Endothelial cell (in vitro differentiated cells): ENCODE data around the gene COG7. TPM values are rescaled to one million over a fixed set of nuclear protein-coding genes. Genes with fewer than 3 reads are reported as not detected.

Experiments used
- DNase-seq: peaks from one replicate; pipeline ENCODE4 v3.0.0; 2021; ENCODE audit warnings: low spot score
- H3K27ac Mint-ChIP-seq: one replicate; pipeline ENCODE4 v1.8.0; 2021; ENCODE audit warnings: mixed read lengths, inconsistent platforms; ENCODE audit not compliant: unreplicated experiment
- H3K27me3 Mint-ChIP-seq: one replicate; pipeline ENCODE4 v1.8.0; 2021; ENCODE audit warnings: mild to moderate bottlenecking, moderate library complexity, mixed read lengths, inconsistent platforms; ENCODE audit not compliant: unreplicated experiment
- H3K36me3 Mint-ChIP-seq: one replicate; pipeline ENCODE4 v1.8.0; 2021; ENCODE audit warnings: mild to moderate bottlenecking, low read depth, mixed read lengths, inconsistent platforms; ENCODE audit not compliant: unreplicated experiment
- H3K4me1 Mint-ChIP-seq: one replicate; pipeline ENCODE4 v1.8.0; 2021; ENCODE audit warnings: mild to moderate bottlenecking, mixed read lengths, inconsistent platforms; ENCODE audit not compliant: unreplicated experiment
- H3K4me3 Mint-ChIP-seq: one replicate; pipeline ENCODE4 v1.8.0; 2021; ENCODE audit warnings: mild to moderate bottlenecking, mixed read lengths, inconsistent platforms; ENCODE audit not compliant: unreplicated experiment
- H3K9me3 Mint-ChIP-seq: one replicate; pipeline ENCODE4 v1.8.0; 2021; ENCODE audit warnings: mixed read lengths, inconsistent platforms; ENCODE audit not compliant: unreplicated experiment
- total RNA-seq: library from RNA; stranded (reverse); fragmentation: NEBNext Ultra II Directional; extraction: Animal tissue kit (Norgen Biotek cat#: 25700); gene quantifications from one replicate; pipeline ENCODE4 v1.2.1, GENCODE V29; 2021; ENCODE audit not compliant: unreplicated experiment
- TF ChIP-seq, protein P1 (sequence below): fragments of 200-600 bp; sonication (generic); IDR thresholded peaks from one replicate; pipeline ENCODE4 v1.5.0; 2021; ENCODE audit warnings: antibody characterized with exemption; ENCODE audit not compliant: unreplicated experiment

Gene COG7
- total RNA-seq, 1 donor from 2014 or later: 10.1 TPM

GRCh38 chr16:23374721-23375510, 78.1 kb downstream of the COG7 start:
- TF ChIP-seq, protein P1, sequence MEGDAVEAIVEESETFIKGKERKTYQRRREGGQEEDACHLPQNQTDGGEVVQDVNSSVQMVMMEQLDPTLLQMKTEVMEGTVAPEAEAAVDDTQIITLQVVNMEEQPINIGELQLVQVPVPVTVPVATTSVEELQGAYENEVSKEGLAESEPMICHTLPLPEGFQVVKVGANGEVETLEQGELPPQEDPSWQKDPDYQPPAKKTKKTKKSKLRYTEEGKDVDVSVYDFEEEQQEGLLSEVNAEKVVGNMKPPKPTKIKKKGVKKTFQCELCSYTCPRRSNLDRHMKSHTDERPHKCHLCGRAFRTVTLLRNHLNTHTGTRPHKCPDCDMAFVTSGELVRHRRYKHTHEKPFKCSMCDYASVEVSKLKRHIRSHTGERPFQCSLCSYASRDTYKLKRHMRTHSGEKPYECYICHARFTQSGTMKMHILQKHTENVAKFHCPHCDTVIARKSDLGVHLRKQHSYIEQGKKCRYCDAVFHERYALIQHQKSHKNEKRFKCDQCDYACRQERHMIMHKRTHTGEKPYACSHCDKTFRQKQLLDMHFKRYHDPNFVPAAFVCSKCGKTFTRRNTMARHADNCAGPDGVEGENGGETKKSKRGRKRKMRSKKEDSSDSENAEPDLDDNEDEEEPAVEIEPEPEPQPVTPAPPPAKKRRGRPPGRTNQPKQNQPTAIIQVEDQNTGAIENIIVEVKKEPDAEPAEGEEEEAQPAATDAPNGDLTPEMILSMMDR: no peak
- no peak overlapping the region for H3K27ac Mint-ChIP-seq
- peaks cover 5% of the 10 kb centered on the region for H3K36me3 Mint-ChIP-seq
- H3K27me3 Mint-ChIP-seq: peaks cover 11% of the 10 kb centered on the region
- H3K4me1 Mint-ChIP-seq: no peaks in the 10 kb centered on the region
- H3K4me3 Mint-ChIP-seq: no peak overlapping the region
- DNase-seq: no peak
- no peaks in the 10 kb centered on the region for H3K9me3 Mint-ChIP-seq

GRCh38 chr16:23373436-23374219, 79.4 kb downstream of the COG7 start:
- Mint-ChIP-seq H3K27ac (no peak overlapping the region), H3K4me1 (no peaks in the 10 kb centered on the region), H3K4me3 (no peak overlapping the region), H3K27me3 (peaks cover 3% of the 10 kb centered on the region), H3K36me3 (peaks cover 5% of the 10 kb centered on the region), H3K9me3 (no peaks in the 10 kb centered on the region)
- TF ChIP-seq, protein P1: no peak
- DNase-seq: no peak

DNA sequence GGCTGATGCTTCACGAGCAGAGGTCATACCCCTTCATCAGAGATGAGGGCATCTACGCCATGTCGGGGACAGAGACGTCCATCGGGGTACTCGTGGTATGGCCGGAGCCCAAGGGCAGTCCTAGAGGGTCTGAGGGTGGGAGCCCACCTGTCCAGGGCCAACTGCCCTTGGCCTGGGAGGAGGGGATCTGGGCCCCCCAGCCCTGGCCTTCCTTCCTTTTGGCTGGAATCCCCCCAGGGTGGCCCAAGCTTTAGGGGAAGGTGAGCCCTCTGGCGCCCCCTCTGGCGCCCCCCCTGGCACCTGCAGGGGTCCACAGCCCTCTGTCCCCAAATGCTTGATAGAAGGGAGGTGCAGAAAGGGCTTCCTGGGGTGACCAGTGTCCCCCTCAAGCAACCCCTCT, 81.6 kb downstream of the COG7 start:
- Mint-ChIP-seq H3K27ac (no peak overlapping the region), H3K36me3 (peaks cover 5% of the 10 kb centered on the region), H3K4me1 (no peaks in the 10 kb centered on the region), H3K4me3 (no peak overlapping the region), H3K27me3 (no peaks in the 10 kb centered on the region), H3K9me3 (no peaks in the 10 kb centered on the region)
- TF ChIP-seq, protein P1: no peak
- no peak for DNase-seq

GRCh38 chr16:23369416-23369815, 83.6 kb downstream of the COG7 start:
- peaks cover 8% of the 10 kb centered on the region for H3K4me1 Mint-ChIP-seq
- TF ChIP-seq, protein P1: no peak
- no peak for DNase-seq
- no peak overlapping the region for H3K27ac Mint-ChIP-seq
- H3K36me3 Mint-ChIP-seq: peaks cover 5% of the 10 kb centered on the region
- no peaks in the 10 kb centered on the region for H3K9me3 Mint-ChIP-seq
- H3K4me3 Mint-ChIP-seq: no peak overlapping the region
- H3K27me3 Mint-ChIP-seq: no peaks in the 10 kb centered on the region

DNA sequence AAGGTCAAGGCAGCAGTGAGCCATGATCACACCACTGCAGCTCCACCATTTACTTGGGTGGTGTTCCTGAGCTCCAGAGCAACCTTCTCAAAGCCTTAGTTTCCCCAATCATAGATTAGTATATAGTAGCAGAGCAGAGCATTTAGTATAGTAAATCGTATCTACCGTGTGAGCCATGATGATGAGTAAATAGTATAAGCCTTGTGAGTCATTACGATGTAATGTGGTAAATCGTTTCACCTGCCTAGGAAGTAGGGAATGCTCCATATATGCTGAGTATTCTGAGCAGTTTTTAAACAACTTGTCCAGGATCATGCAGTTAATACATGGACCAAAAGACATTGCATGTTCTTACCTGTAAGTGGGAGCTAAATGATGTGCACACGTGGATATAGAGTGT, 84.5 kb downstream of the COG7 start:
- peaks cover 8% of the 10 kb centered on the region for H3K4me1 Mint-ChIP-seq
- H3K27me3 Mint-ChIP-seq: no peaks in the 10 kb centered on the region
- no peaks in the 10 kb centered on the region for H3K9me3 Mint-ChIP-seq
- TF ChIP-seq, protein P1: no peak
- no peak overlapping the region for H3K4me3 Mint-ChIP-seq
- H3K36me3 Mint-ChIP-seq: peaks cover 5% of the 10 kb centered on the region
- H3K27ac Mint-ChIP-seq: no peak overlapping the region
- DNase-seq: no peak
